Measurements from ENCODE around the gene GSK3A.

GSK3A gene

DNA sequence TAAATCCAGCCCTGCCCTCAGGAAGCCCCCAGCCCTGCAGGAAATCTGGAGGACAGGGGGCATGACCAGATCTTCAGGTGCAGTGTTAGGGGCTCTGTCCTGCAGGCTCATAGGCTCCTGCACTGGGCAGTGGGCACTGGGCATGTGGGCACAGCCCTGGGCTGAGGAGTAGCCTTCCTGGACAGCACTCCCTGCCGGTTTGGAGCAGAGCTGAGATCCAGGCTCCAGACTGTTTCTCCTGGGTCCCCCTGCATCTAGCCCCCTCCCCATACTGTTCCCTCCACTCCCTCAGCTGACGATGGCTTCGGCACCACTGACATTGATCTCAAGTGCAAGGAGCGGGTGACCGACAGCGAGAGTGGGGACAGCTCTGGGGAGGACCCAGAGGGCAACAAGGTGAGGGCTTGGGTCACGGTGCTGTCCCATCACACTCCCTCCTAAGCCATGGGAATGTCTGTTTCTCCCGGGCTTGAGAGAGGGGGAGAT is 47.2 kb upstream of the GSK3A start:
- no peak overlapping the region for H3K18ac ChIP-seq (ENCODE audit: low read length)
- no CpG with 5 or more reads among the region's 8 CpGs for WGBS (ENCODE audit: extremely low coverage, insufficient coverage, insufficient read length)
- no peak overlapping the region for H3K27ac ChIP-seq (ENCODE audit: low read depth, low read length)
- no peak overlapping the region for H3K14ac ChIP-seq (ENCODE audit: low read length)
- H3K4me3 ChIP-seq (ENCODE audit: low read depth, low read length): no peak overlapping the region
- H3K79me2 ChIP-seq (ENCODE audit: control insufficient read depth, insufficient read depth, low read length, poor library complexity): peaks cover 9% of the 10 kb centered on the region
- no peaks in the 10 kb centered on the region for H3K27me3 ChIP-seq (ENCODE audit: insufficient read depth, low read length)
- no peak overlapping the region for H3K4me2 ChIP-seq (ENCODE audit: low read length)
- peaks cover 83 to 84% of the 10 kb centered on the region in 2 experiments for H3K36me3 ChIP-seq (ENCODE audit: control insufficient read depth in 1 of 2, insufficient read depth in 2 of 2, low read length in 2 of 2)
- H2BK120ac ChIP-seq (ENCODE audit: insufficient read depth, low read length, poor library complexity): no peak overlapping the region
- H4K91ac ChIP-seq (ENCODE audit: low read depth, low read length): no peak overlapping the region
- no peak for DNase-seq
- H4K12ac ChIP-seq (ENCODE audit: low read depth, low read length): no peak overlapping the region
- H2AK5ac ChIP-seq (ENCODE audit: low read length): no peak overlapping the region
- no peak overlapping the region for H3K23ac ChIP-seq (ENCODE audit: low read length)
- H2BK12ac ChIP-seq (ENCODE audit: low read length): no peak overlapping the region
- H3K9me3 ChIP-seq (ENCODE audit: insufficient read depth, low read depth, low read length): peaks cover 3% of the 10 kb centered on the region
- H3K9ac ChIP-seq (ENCODE audit: low read length): no peak overlapping the region
- no peak overlapping the region for H2AFZ ChIP-seq (ENCODE audit: insufficient read depth, low read length, poor library complexity)
- no peak overlapping the region for H2BK5ac ChIP-seq (ENCODE audit: low read depth, low read length, poor library complexity)
- peaks cover 3% of the 10 kb centered on the region for H3K79me1 ChIP-seq (ENCODE audit: low read length)
- H3K4ac ChIP-seq (ENCODE audit: low read depth, low read length): no peak overlapping the region
- peaks cover 16% of the 10 kb centered on the region in 2 experiments for H3K4me1 ChIP-seq (ENCODE audit: control insufficient read depth in 1 of 2, insufficient read depth in 2 of 2, low read length in 2 of 2)
- H4K8ac ChIP-seq (ENCODE audit: low read depth, low read length): no peak overlapping the region

DNA sequence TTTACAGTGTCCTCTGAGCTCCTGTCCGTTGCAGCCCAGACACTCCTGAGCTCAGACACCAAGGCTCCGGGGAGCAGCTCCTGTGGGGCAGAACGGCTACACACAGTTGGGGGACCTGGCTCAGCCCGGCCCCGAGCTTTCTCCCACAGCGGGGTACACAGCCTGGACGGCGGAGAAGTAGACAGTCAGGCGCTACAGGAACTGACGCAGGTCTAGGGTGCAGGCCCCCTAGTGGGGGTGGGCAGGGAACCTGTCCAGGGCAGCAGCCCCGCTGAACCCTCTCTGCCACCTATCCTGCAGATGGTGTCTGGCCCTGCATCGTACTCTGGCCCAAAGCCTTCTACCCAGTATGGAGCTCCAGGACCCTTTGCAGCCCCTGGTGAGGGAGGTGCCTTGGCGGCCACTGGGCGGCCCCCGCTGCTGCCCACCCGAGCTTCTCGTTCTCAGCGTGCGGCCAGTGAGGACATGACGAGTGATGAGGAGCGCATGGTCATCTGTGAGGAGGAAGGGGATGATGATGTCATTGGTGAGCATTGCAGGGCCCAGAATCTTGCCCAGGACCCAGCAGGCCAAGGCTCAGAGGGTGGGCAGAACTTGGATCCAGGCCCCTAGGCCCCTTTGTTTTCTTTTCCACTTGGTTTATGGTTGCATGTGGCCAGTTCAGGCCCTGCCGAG is 46.6 kb upstream of the GSK3A start:
- H2BK5ac ChIP-seq (ENCODE audit: low read depth, low read length, poor library complexity): no peak overlapping the region
- H2AFZ ChIP-seq (ENCODE audit: insufficient read depth, low read length, poor library complexity): no peak overlapping the region
- peaks cover 11% of the 10 kb centered on the region for H3K79me2 ChIP-seq (ENCODE audit: control insufficient read depth, insufficient read depth, low read length, poor library complexity)
- DNase-seq: no peak
- no peak overlapping the region for H4K12ac ChIP-seq (ENCODE audit: low read depth, low read length)
- H2BK12ac ChIP-seq (ENCODE audit: low read length): no peak overlapping the region
- no peak overlapping the region for H3K18ac ChIP-seq (ENCODE audit: low read length)
- no peak overlapping the region for H3K27ac ChIP-seq (ENCODE audit: low read depth, low read length)
- H4K91ac ChIP-seq (ENCODE audit: low read depth, low read length): no peak overlapping the region
- H3K9me3 ChIP-seq (ENCODE audit: insufficient read depth, low read depth, low read length): peaks cover 2% of the 10 kb centered on the region
- H4K8ac ChIP-seq (ENCODE audit: low read depth, low read length): no peak overlapping the region
- no CpG with 5 or more reads among the region's 22 CpGs for WGBS (ENCODE audit: extremely low coverage, insufficient coverage, insufficient read length)
- H3K23ac ChIP-seq (ENCODE audit: low read length): no peak overlapping the region
- H2AK5ac ChIP-seq (ENCODE audit: low read length): no peak overlapping the region
- no peak overlapping the region for H2BK120ac ChIP-seq (ENCODE audit: insufficient read depth, low read length, poor library complexity)
- no peaks in the 10 kb centered on the region for H3K27me3 ChIP-seq (ENCODE audit: insufficient read depth, low read length)
- no peak overlapping the region for H3K4me3 ChIP-seq (ENCODE audit: low read depth, low read length)
- H3K9ac ChIP-seq (ENCODE audit: low read length): no peak overlapping the region
- H3K4me1 ChIP-seq (ENCODE audit: control insufficient read depth in 1 of 2, insufficient read depth in 2 of 2, low read length in 2 of 2): peaks cover 16% of the 10 kb centered on the region in 2 experiments
- peaks cover 77 to 78% of the 10 kb centered on the region in 2 experiments for H3K36me3 ChIP-seq (ENCODE audit: control insufficient read depth in 1 of 2, insufficient read depth in 2 of 2, low read length in 2 of 2)
- peaks cover 6% of the 10 kb centered on the region for H3K79me1 ChIP-seq (ENCODE audit: low read length)
- no peak overlapping the region for H3K14ac ChIP-seq (ENCODE audit: low read length)
- no peak overlapping the region for H3K4me2 ChIP-seq (ENCODE audit: low read length)
- no peak overlapping the region for H3K4ac ChIP-seq (ENCODE audit: low read depth, low read length)

DNA sequence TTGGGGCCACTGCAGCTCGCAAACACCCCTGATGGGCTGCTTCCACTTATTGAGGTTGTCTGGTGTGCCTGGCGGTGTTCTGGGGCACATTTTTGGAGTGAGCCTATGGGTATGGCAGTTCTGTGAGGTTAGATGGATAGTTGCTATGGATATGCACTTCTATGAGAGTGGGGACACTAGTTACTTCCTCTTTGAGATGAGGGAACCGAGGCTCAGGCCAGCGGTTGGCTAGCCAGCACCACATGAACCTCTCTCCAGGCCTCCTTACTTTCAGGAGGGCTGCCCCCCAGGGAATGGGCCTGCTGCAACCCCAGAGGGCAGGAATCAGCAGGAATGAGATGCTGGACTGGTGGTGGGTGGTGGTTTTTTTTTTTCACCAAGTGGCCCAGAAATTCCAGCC is 46.0 kb upstream of the GSK3A start:
- Histone ChIP-seq H2AK5ac (ENCODE audit: low read length) (no peak overlapping the region), H3K4me3 (ENCODE audit: low read depth, low read length) (no peak overlapping the region), H4K12ac (ENCODE audit: low read depth, low read length) (no peak overlapping the region), H3K23ac (ENCODE audit: low read length) (no peak overlapping the region), H3K9me3 (ENCODE audit: insufficient read depth, low read depth, low read length) (peaks cover 1% of the 10 kb centered on the region), H3K27ac (ENCODE audit: low read depth, low read length) (no peak overlapping the region), H2BK5ac (ENCODE audit: low read depth, low read length, poor library complexity) (no peak overlapping the region), H2AFZ (ENCODE audit: insufficient read depth, low read length, poor library complexity) (no peak overlapping the region), H3K18ac (ENCODE audit: low read length) (no peak overlapping the region), H3K4me1 (ENCODE audit: control insufficient read depth in 1 of 2, insufficient read depth in 2 of 2, low read length in 2 of 2) (peaks cover 17 to 18% of the 10 kb centered on the region in 2 experiments), H3K36me3 (ENCODE audit: control insufficient read depth in 1 of 2, insufficient read depth in 2 of 2, low read length in 2 of 2) (peaks cover 71 to 72% of the 10 kb centered on the region in 2 experiments), H3K79me2 (ENCODE audit: control insufficient read depth, insufficient read depth, low read length, poor library complexity) (peaks cover 11% of the 10 kb centered on the region), H3K4ac (ENCODE audit: low read depth, low read length) (no peak overlapping the region), H4K91ac (ENCODE audit: low read depth, low read length) (no peak overlapping the region), H2BK120ac (ENCODE audit: insufficient read depth, low read length, poor library complexity) (no peak overlapping the region), H4K8ac (ENCODE audit: low read depth, low read length) (no peak overlapping the region), H3K79me1 (ENCODE audit: low read length) (peaks cover 9% of the 10 kb centered on the region), H3K14ac (ENCODE audit: low read length) (no peak overlapping the region), H3K9ac (ENCODE audit: low read length) (no peak overlapping the region), H3K4me2 (ENCODE audit: low read length) (no peak overlapping the region), H3K27me3 (ENCODE audit: insufficient read depth, low read length) (no peaks in the 10 kb centered on the region), H2BK12ac (ENCODE audit: low read length) (no peak overlapping the region)
- WGBS (ENCODE audit: extremely low coverage, insufficient coverage, insufficient read length): no CpG with 5 or more reads among the region's 4 CpGs
- DNase-seq: no peak

DNA sequence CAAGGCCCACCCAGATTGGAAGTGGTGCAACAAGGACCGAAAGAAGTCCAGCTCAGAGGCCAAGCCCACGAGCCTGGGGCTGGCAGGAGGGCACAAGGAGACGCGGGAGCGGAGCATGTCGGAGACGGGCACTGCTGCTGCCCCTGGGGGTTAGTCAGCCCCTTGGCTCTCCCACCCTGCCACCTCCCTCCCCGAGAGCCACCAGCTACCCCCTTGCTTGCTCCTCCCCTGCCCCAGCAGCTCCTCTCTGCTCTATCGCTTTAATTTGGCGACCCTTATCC is 45.4 kb upstream of the GSK3A start:
- H2BK120ac ChIP-seq (ENCODE audit: insufficient read depth, low read length, poor library complexity): no peak overlapping the region
- no peak overlapping the region for H2BK12ac ChIP-seq (ENCODE audit: low read length)
- H3K9me3 ChIP-seq (ENCODE audit: insufficient read depth, low read depth, low read length): peaks cover 4% of the 10 kb centered on the region
- peaks cover 12% of the 10 kb centered on the region for H3K79me1 ChIP-seq (ENCODE audit: low read length)
- H4K12ac ChIP-seq (ENCODE audit: low read depth, low read length): no peak overlapping the region
- H2BK5ac ChIP-seq (ENCODE audit: low read depth, low read length, poor library complexity): no peak overlapping the region
- no peaks in the 10 kb centered on the region for H3K27me3 ChIP-seq (ENCODE audit: insufficient read depth, low read length)
- no peak overlapping the region for H3K23ac ChIP-seq (ENCODE audit: low read length)
- no peak overlapping the region for H3K9ac ChIP-seq (ENCODE audit: low read length)
- WGBS (ENCODE audit: extremely low coverage, insufficient coverage, insufficient read length): no CpG with 5 or more reads among the region's 10 CpGs
- peaks cover 11% of the 10 kb centered on the region for H3K79me2 ChIP-seq (ENCODE audit: control insufficient read depth, insufficient read depth, low read length, poor library complexity)
- H3K4me1 ChIP-seq (ENCODE audit: control insufficient read depth in 1 of 2, insufficient read depth in 2 of 2, low read length in 2 of 2): peaks cover 23 to 24% of the 10 kb centered on the region in 2 experiments
- no peak overlapping the region for H4K8ac ChIP-seq (ENCODE audit: low read depth, low read length)
- H3K27ac ChIP-seq (ENCODE audit: low read depth, low read length): no peak overlapping the region
- no peak overlapping the region for H3K14ac ChIP-seq (ENCODE audit: low read length)
- no peak overlapping the region for H3K4me2 ChIP-seq (ENCODE audit: low read length)
- H2AK5ac ChIP-seq (ENCODE audit: low read length): no peak overlapping the region
- H3K18ac ChIP-seq (ENCODE audit: low read length): no peak overlapping the region
- no peak overlapping the region for H3K4me3 ChIP-seq (ENCODE audit: low read depth, low read length)
- DNase-seq: no peak
- no peak overlapping the region for H4K91ac ChIP-seq (ENCODE audit: low read depth, low read length)
- peaks cover 65% of the 10 kb centered on the region in 2 experiments for H3K36me3 ChIP-seq (ENCODE audit: control insufficient read depth in 1 of 2, insufficient read depth in 2 of 2, low read length in 2 of 2)
- H2AFZ ChIP-seq (ENCODE audit: insufficient read depth, low read length, poor library complexity): no peak overlapping the region
- H3K4ac ChIP-seq (ENCODE audit: low read depth, low read length): no peak overlapping the region
